Fibroblast of lung (primary cell): ENCODE data around the gene GGCT. TPM values are rescaled to one million over a fixed set of nuclear protein-coding genes. Genes with fewer than 3 reads are reported as not detected.

ENCODE experiments used
- DNase-seq, 2 donors: peaks; one replicate each; pipeline versions ENCODE4 v3.0.0 to v3.0.0-alpha.2; 2010; ENCODE audit warnings: low read depth in 2 of 2
- H2AFZ ChIP-seq: 2 replicates; pipeline ENCODE4 v1.5.1; 2012; ENCODE audit warnings: low read length, control low read depth, inconsistent platforms
- H3K27ac ChIP-seq: 2 replicates; pipeline ENCODE4 v1.5.1; 2011; ENCODE audit warnings: low read length, control low read depth; ENCODE audit not compliant: insufficient read depth
- H3K27me3 ChIP-seq: 2 replicates; pipeline ENCODE4 v1.5.1; 2011; ENCODE audit warnings: mild to moderate bottlenecking, low read length; ENCODE audit not compliant: control insufficient read depth, insufficient read depth
- H3K36me3 ChIP-seq: 2 replicates; pipeline ENCODE4 v1.5.1; 2011; ENCODE audit warnings: low read length; ENCODE audit not compliant: control insufficient read depth, insufficient read depth
- H3K4me1 ChIP-seq: 2 replicates; pipeline ENCODE4 v1.5.1; 2011; ENCODE audit warnings: low read length; ENCODE audit not compliant: control insufficient read depth, insufficient read depth; ENCODE audit errors: extremely low read depth
- H3K4me2 ChIP-seq: 2 replicates; pipeline ENCODE4 v1.5.1; 2011; ENCODE audit warnings: low read length, control low read depth; ENCODE audit not compliant: insufficient read depth; ENCODE audit errors: extremely low read depth
- H3K4me3 ChIP-seq, 4 experiments: fragments of 200-600 bp in 1 of 4; sonication (generic) in 1 of 4; replicated peaks in 1 of 4; 2 replicates each; pipeline ENCODE4 v1.5.1; 2011 to 2016; ENCODE audit warnings: low read length in 4 of 4, low read depth in 3 of 4, mild to moderate bottlenecking in 3 of 4, control low read depth in 2 of 4, inconsistent platforms in 1 of 4, mixed read lengths in 1 of 4; ENCODE audit not compliant: insufficient read depth in 1 of 4; ENCODE audit errors: control extremely low read depth in 1 of 4
- H3K79me2 ChIP-seq: 2 replicates; pipeline ENCODE4 v1.5.1; 2012; ENCODE audit warnings: mild to moderate bottlenecking, low read length, inconsistent platforms; ENCODE audit not compliant: control insufficient read depth, insufficient read depth
- H3K9ac ChIP-seq: 2 replicates; pipeline ENCODE4 v1.5.1; 2011; ENCODE audit warnings: mild to moderate bottlenecking, low read length, control low read depth; ENCODE audit not compliant: insufficient read depth
- H3K9me3 ChIP-seq: 2 replicates; pipeline ENCODE4 v1.5.1; 2012; ENCODE audit warnings: low read depth, low read length; ENCODE audit not compliant: control insufficient read depth, insufficient read depth
- H4K20me1 ChIP-seq: 2 replicates; pipeline ENCODE4 v1.5.1; 2011; ENCODE audit warnings: low read length; ENCODE audit not compliant: control insufficient read depth, insufficient read depth; ENCODE audit errors: extremely low read depth
- EZH2 ChIP-seq: IDR thresholded peaks from 2 replicates; pipeline ENCODE4 v1.5.1; 2012; ENCODE audit warnings: low read length, control low read depth, mild to moderate bottlenecking; ENCODE audit errors: missing control alignments
- polyA plus RNA-seq, 2 donors: library from polyadenylated mRNA; depleted of rRNA in 1 of 2; stranded (reverse) in 1 of 2; unstranded in 1 of 2; fragments of >200 nt; gene quantifications; 2 replicates each; pipeline ENCODE4 v1.2.1, GENCODE V29; 2011 to 2012; ENCODE audit warnings: missing spikeins in 1 of 2
- total RNA-seq: library from RNA; depleted of rRNA; stranded (reverse); fragments of >200 nt; gene quantifications from 2 replicates; pipeline ENCODE4 v1.2.1, GENCODE V29; 2014
- TF ChIP-seq, protein P1 (sequence below), 2 donors: IDR thresholded peaks in 1 of 2; conservative IDR thresholded peaks in 1 of 2; 1 replicate in 1 of 2; 2 replicates in 1 of 2; pipeline ENCODE4 v1.5.1; 2011 to 2012; ENCODE audit warnings: low read length in 2 of 2, control low read depth in 1 of 2, inconsistent platforms in 1 of 2, low read depth in 1 of 2, mild to moderate bottlenecking in 1 of 2

Gene GGCT
- total and polyA plus RNA-seq, 2 donors (not counting 1 experiment from before 2014, with no cell fraction given): 21.6 to 24.6 TPM

DNA sequence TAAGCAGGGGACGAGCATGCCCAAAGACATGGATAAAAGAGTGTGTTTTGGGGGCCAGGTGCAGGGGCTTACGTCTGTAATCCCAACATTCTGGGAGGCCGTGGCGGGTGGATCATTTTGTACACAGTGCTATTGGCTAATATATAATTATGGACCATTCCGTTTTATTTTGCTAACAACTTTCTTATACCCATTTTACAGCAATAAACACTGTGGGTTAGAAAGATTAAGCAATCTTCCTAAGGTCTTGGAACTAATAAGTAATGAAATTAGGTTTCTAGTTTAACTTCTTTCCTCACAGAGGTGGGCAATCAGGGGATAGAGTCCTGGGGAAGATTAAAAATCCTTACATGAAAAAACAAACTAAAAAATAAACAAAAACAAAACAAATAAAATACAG lies 3.4 kb downstream of the GGCT start:
- Histone ChIP-seq H3K9me3 (no peaks in the 10 kb centered on the region), H3K4me2 (no peak overlapping the region), H4K20me1 (no peaks in the 10 kb centered on the region), H3K36me3 (no peaks in the 10 kb centered on the region), H3K4me3 (no peak overlapping the region), H3K27me3 (no peaks in the 10 kb centered on the region), H3K4me1 (no peaks in the 10 kb centered on the region), H3K9ac (no peak overlapping the region), H3K79me2 (peaks cover 24% of the 10 kb centered on the region), H2AFZ (no peak overlapping the region), H3K27ac (no peak overlapping the region)
- DNase-seq: no peak
- TF ChIP-seq, protein P1, sequence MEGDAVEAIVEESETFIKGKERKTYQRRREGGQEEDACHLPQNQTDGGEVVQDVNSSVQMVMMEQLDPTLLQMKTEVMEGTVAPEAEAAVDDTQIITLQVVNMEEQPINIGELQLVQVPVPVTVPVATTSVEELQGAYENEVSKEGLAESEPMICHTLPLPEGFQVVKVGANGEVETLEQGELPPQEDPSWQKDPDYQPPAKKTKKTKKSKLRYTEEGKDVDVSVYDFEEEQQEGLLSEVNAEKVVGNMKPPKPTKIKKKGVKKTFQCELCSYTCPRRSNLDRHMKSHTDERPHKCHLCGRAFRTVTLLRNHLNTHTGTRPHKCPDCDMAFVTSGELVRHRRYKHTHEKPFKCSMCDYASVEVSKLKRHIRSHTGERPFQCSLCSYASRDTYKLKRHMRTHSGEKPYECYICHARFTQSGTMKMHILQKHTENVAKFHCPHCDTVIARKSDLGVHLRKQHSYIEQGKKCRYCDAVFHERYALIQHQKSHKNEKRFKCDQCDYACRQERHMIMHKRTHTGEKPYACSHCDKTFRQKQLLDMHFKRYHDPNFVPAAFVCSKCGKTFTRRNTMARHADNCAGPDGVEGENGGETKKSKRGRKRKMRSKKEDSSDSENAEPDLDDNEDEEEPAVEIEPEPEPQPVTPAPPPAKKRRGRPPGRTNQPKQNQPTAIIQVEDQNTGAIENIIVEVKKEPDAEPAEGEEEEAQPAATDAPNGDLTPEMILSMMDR (conservative IDR thresholded peaks at IDR 0.05 in 1 of 2, IDR thresholded peaks at IDR 0.05 in 1 of 2; ENCODE audit: low read depth in 1 of 2, low read length in 2 of 2): no peak
- no peak for TF ChIP-seq EZH2

DNA sequence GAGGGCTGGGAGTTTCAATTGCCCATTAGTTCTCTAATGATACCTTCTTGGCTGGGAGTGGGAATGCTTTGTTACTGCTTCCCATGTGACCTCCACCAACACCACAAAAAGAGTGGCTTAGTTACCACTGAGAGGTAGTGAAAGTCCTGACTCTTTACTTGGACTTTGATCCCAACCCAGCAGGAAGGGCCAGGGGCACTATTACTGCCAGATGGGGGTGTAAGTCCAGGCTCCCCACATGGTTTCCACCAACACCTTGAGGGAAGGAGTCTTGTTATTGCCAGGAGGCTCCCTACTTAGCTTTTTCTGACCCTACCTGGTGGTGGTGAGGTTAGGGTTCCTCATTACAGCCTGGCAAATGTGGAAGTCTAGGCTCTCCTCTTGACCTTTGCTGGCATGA lies 11.4 kb downstream of the GGCT start:
- H4K20me1 ChIP-seq: no peaks in the 10 kb centered on the region
- DNase-seq: no peak
- H3K9ac ChIP-seq: no peak overlapping the region
- TF ChIP-seq, protein P1 (conservative IDR thresholded peaks at IDR 0.05 in 1 of 2, IDR thresholded peaks at IDR 0.05 in 1 of 2; ENCODE audit: low read depth in 1 of 2, low read length in 2 of 2): no peak
- TF ChIP-seq EZH2: no peak
- no peak overlapping the region for H3K4me2 ChIP-seq
- no peak overlapping the region for H3K27ac ChIP-seq
- H3K4me1 ChIP-seq: no peaks in the 10 kb centered on the region
- H3K27me3 ChIP-seq: no peaks in the 10 kb centered on the region
- no peaks in the 10 kb centered on the region for H3K36me3 ChIP-seq
- H3K4me3 ChIP-seq: no peak overlapping the region
- no peak overlapping the region for H2AFZ ChIP-seq
- no peaks in the 10 kb centered on the region for H3K79me2 ChIP-seq
- no peaks in the 10 kb centered on the region for H3K9me3 ChIP-seq

DNA sequence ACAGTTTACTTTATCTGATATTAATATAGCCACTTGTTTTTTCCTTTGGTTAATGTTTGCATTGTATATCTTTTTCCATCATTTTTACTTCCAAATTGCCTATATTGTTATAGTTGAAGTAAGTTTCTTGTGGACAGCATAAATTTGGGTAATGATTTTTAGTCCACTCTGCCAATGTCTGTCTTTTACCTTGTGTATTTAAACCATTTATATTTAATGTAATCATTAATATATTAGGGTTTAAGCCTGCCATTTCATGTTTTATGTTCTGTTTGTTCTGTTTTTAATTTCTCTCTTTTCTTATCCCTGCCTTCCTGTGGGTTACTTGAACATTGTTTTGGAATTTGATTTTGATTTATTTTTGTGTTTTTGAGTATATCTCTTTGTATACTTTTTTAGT lies 13.2 kb downstream of the GGCT start:
- no peaks in the 10 kb centered on the region for H3K79me2 ChIP-seq
- TF ChIP-seq, protein P1 (conservative IDR thresholded peaks at IDR 0.05 in 1 of 2, IDR thresholded peaks at IDR 0.05 in 1 of 2; ENCODE audit: low read depth in 1 of 2, low read length in 2 of 2): no peak
- no peak for TF ChIP-seq EZH2
- no peaks in the 10 kb centered on the region for H3K9me3 ChIP-seq
- no peaks in the 10 kb centered on the region for H3K27me3 ChIP-seq
- H4K20me1 ChIP-seq: no peaks in the 10 kb centered on the region
- DNase-seq: no peak
- H3K27ac ChIP-seq: no peak overlapping the region
- no peak overlapping the region for H3K4me3 ChIP-seq
- H3K36me3 ChIP-seq: no peaks in the 10 kb centered on the region
- H3K4me1 ChIP-seq: no peaks in the 10 kb centered on the region
- H3K9ac ChIP-seq: no peak overlapping the region
- H2AFZ ChIP-seq: no peak overlapping the region
- H3K4me2 ChIP-seq: no peak overlapping the region
